Cortex of kidney (tissue), 1 donor: ENCODE measurements around the gene ATP6V0C.

Experiments used
- DNase-seq: peaks from one replicate; lab custom pipeline; 2025; lab: John Stamatoyannopoulos, UW

The ATP6V0C gene

GRCh38 chr16:2511996-2512734 lies 1.6 kb upstream of the ATP6V0C start:
- DNase-seq: no peak

GRCh38 chr16:2512735-2513404 lies 882 bp upstream of the ATP6V0C start:
- no peak for DNase-seq

GRCh38 chr16:2514333-2515179 lies 804 bp downstream of the ATP6V0C start:
- no peak for DNase-seq

- DNase-seq: no peak
Observed at GRCh38 chr16:2515180-2515851, 1.6 kb downstream of the ATP6V0C start.

GRCh38 chr16:2516391-2517240 lies 2.9 kb downstream of the ATP6V0C start:
- no peak for DNase-seq

DNA sequence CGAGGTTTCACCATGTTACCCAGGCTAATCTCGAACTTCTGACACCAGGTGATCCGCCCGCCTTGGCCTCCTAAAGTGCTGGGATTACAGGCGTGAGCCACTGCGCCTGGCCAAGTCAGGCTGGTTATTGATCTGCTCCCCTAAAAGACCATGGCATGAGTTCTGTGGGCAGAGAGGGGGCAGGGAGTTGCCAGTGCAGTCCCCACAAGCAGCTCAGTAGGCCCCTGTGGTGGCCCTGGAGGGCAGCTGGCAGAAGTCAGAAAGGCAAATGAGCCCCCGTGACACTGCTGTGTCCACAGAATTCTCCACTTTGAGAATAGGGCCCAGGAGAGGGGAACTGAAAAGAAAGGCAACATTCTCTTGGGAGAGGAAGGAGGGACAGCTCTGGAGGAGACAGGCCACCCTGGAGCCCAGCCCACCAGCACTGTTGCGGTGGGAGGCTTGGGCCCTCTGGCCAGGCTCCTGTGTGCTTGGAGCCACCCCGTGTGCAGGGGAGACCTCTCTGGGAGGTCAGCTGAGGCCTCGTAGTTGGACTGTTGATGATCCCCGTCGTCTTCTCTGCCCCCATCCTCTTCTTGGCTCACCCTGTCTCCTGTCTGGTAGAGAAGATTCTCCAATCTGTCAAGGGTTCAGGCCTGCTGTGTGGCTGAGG lies 4.3 kb downstream of the ATP6V0C start:
- no peak for DNase-seq

GRCh38 chr16:2518823-2519710 lies 5.3 kb downstream of the ATP6V0C start:
- DNase-seq: no peak

- no peak for DNase-seq
Observed at GRCh38 chr16:2519711-2520080, 5.9 kb downstream of the ATP6V0C start.

GRCh38 chr16:2520097-2520783 lies 6.5 kb downstream of the ATP6V0C start, which contains the start of gene AMDHD2:
Gene AMDHD2, plus strand, starts transcription at chr16:2520371. Its CDS starts 88 bp downstream, at chr16:2520459.
- no peak for DNase-seq

- DNase-seq: no peak
Observed at GRCh38 chr16:2520784-2521531, 7.2 kb downstream of the ATP6V0C start.

DNA sequence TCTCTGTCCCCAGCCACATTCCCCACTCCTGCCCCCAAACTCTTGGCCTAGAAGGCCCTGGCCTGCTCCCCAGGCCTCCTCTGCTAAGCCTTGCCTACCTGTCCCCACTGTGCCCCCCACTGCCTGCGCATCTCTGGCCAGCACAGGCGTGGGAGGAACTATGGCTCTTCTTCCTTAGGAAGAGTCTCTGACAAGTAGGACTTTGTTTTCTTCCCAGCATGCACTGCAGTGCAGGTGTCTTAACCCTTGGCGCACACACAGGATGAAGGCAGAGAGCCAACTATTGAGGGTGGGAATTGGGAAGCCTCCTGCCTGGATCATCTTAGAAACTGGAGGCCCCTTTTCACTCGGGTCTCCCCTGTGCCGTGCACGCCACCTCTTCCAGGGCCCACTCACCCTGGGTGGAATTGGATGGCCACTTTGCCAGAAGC lies 10.1 kb downstream of the ATP6V0C start:
- no peak for DNase-seq

- DNase-seq: no peak
Observed at GRCh38 chr16:2524339-2524938, 10.7 kb downstream of the ATP6V0C start.

DNA sequence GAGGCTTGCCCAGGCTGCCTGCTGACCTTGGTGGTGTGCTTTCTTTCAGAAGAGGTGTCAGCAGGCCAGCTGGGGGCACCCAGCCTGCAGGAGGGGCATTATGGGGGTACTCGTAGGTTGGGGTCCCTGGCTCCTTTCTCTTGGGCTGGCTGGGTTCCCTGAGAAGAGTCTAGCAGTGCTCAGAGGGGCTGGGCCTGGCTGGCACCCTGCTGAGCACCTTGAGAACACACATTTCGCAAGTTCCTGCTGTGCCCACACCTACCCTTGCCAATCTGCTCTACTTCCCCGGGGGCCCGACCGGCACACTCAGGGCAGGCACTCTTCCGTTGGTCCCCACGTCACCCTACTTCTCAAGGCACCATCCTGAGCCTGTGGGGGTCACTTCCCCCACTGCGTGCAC lies 12.4 kb downstream of the ATP6V0C start:
- no peak for DNase-seq

DNA sequence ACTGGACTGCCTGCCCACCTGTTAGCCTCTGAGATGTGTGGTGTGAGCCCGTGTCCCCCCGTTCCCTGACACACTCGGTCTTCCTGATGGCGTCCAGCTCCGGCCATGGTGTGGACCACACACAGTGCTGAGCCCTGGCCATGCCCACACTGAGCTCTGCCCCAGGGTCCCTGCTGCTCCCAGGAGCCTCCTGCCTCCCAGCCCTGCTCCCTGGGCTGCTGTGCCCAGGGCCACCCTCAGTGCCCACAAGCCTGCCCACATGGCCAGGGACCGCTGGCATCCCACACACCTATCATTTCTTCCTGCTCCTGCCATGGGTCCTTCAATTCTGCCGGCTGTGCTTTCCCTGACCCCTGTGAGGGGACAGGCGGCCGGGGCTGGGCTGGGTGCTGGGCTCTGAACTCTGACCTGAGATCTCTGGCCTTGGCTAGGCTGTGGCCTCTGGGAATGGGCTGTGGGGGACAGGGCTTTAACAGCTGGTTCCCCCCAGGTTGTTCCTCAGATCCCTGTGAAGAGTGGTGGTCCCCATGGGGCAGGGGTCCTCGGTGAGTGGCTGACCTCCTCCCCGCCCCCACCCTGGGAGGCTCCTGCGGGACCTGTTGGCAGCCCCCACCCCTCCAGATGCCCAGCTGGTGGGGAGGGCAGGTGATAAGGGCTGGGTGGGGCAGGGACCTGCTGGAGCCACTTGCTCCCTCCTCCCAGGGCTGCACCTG lies 13.5 kb downstream of the ATP6V0C start:
- no peak for DNase-seq

- DNase-seq: no peak
Observed at GRCh38 chr16:2527784-2528100, 14.0 kb downstream of the ATP6V0C start.

DNA sequence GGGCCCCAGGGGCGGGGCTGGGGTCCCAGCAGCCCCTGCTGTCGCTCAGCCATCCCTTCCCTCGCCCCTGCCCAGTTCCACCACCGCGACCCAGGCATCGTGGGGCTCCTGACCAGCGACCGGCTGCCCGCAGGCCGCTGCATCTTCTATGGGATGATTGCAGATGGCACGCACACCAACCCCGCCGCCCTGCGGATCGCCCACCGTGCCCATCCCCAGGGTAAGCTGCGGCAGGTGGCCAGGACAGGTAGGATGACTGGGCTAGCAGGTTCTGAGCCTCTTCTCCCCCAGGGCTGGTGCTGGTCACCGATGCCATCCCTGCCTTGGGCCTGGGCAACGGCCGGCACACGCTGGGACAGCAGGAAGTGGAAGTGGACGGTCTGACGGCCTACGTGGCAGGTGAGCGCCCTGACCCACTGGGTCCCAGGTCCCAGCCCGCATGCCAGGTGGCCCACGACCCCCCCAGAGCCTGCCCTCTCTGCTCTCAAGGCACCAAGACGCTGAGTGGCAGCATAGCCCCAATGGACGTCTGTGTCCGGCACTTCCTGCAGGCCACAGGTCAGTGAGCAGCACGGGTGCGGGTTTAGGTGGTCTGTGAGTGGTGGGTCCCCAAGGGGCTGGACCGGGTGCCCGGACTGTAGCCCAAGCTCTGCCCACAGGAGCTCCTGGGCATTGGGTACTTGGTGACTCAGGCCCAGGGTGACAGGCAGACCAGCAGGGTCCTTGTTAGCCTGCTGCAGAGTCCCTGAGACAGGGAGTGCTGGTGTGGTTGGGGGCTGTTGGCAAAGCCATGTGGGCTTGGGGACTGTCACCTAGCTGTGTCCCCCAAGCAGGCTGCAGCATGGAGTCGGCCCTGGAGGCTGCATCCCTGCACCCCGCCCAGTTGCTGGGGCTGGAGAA lies 14.7 kb downstream of the ATP6V0C start:
- DNase-seq: no peak
